NCI-H1105 (cell line): ENCODE results near the gene TRIM41.
"Not testable (repeated sequence)": the region's sequence is repeated elsewhere in the genome, so short reads cannot be mapped to it uniquely, and the experiment has no call there.

Experiments
- DNase-seq: peaks from one replicate; lab custom pipeline; 2025; lab: John Stamatoyannopoulos, UW

TRIM41 gene

GRCh38 chr5:181223058-181223728, at the start of gene TRIM41:
Gene TRIM41, plus strand, starts transcription at chr5:181223281. Its CDS starts 719 bp downstream, at chr5:181224000.
- DNase-seq, result no peak

GRCh38 chr5:181173420-181174342, 49.4 kb upstream of the TRIM41 start:
- DNase-seq, result no peak

DNA sequence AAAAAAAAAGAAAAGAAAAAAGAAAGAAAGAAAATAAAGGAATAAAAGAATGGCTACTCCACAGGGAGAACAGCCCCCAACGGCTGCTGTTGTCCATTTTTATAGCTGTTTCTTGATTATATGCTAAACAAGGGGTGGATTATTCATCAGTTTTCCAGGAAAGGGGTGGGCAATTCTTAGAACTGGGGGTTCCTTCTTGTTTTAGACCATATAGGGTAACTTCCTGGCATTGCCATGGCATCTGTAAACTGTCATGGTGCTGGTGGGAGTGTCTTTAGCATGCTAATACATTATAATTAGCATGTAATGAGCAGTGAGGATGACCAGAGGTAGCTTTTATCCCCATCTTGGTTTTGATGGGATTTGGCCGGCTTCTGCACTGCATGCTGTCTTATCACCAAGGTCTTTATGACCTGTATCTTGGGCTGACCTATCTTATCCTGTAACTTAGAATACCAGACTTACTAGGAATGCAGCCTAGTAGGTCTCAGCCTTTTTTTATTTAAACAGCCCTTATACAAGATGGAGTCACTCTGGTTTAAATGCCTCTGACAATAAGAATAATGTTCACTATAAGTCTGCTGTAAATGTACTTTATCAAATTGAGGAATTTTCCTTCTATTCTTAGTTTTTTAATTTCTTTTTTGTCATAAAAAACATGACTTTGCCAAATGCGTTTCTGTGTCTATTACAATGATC, 46.7 kb upstream of the TRIM41 start:
- DNase-seq, result no peak

- DNase-seq, result not testable (repeated sequence)
These were observed 45.5 kb upstream of the TRIM41 start for GRCh38 chr5:181177559-181177958.

- no peak for DNase-seq
These were observed 41.2 kb upstream of the TRIM41 start for GRCh38 chr5:181181650-181182565.

GRCh38 chr5:181182651-181183050, 40.4 kb upstream of the TRIM41 start:
- no peak for DNase-seq

DNA sequence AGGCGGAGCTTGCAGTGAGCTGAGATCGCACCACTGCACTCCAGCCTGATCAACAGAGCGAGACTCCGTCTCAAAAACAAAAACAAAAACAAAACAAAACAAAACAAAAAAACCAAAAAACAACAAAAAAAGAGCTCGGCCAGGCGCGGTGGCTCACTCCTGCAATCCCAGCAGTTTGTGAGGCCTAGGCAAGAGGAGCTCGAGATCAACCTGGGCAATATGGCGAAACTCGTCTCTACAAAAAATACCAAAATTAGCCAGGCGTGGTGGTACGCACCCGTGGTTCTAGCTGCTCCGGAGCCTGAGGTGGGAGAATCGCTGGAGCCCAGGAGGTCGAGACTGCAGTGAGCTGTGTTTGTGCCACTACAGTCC, 38.2 kb upstream of the TRIM41 start:
- DNase-seq, result no peak

DNA sequence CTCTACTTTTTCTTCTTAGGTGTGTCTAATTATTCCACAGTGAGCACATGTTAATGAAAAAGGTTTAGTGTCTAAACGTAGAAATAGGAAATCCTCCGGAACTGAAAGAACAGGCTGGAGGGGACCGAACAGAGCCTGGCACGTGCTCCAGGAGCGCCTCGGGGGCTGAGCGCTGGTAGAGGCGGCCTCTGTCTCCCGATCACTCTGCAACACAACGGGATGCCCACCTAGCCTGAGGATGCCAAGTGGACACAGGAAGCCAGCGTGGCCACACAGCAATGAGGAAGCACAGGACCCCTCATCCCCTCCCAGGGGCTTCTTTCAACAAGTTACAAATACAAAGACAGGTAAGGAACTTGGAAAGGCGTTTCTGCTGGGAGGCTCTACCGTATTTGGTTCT, 37.5 kb upstream of the TRIM41 start:
- DNase-seq, result no peak

GRCh38 chr5:181186022-181186421, 37.1 kb upstream of the TRIM41 start:
- no peak for DNase-seq

GRCh38 chr5:181186986-181187499, 36.0 kb upstream of the TRIM41 start:
- DNase-seq, result no peak

- DNase-seq, result no peak
These were observed 35.4 kb upstream of the TRIM41 start for GRCh38 chr5:181187500-181188213.

GRCh38 chr5:181188700-181189362, 34.2 kb upstream of the TRIM41 start:
- DNase-seq, result no peak

DNA sequence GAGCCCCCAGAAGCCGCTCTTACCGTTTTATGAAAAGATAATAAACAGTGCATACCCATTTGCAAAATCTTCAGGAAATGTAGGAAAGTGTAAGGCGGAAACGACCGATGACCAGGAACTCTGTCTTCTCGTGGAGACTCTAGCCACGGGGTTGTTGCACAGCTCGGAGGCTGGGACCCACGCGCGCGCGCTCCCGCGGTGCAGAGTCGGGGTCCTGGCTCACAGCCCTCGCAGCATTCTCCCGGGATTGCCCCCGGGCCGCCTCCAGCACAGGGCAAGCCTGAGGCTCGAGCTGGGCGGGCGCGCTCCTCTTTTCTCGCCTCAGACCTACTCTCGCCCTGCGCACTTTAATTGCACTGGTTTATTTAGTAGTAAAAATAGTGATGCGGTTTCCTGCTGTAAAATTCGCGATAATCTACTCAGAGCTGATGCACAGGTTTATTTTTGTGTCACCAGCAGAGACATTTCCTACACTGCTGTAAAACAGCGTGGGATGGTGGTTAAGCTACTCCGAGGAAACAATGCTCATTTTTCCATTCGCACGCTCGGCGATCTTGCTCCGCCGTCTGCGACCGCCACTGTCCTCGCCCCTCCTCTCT, 33.6 kb upstream of the TRIM41 start:
- no peak for DNase-seq

- no peak for DNase-seq
These were observed 32.9 kb upstream of the TRIM41 start for GRCh38 chr5:181189962-181190710.

DNA sequence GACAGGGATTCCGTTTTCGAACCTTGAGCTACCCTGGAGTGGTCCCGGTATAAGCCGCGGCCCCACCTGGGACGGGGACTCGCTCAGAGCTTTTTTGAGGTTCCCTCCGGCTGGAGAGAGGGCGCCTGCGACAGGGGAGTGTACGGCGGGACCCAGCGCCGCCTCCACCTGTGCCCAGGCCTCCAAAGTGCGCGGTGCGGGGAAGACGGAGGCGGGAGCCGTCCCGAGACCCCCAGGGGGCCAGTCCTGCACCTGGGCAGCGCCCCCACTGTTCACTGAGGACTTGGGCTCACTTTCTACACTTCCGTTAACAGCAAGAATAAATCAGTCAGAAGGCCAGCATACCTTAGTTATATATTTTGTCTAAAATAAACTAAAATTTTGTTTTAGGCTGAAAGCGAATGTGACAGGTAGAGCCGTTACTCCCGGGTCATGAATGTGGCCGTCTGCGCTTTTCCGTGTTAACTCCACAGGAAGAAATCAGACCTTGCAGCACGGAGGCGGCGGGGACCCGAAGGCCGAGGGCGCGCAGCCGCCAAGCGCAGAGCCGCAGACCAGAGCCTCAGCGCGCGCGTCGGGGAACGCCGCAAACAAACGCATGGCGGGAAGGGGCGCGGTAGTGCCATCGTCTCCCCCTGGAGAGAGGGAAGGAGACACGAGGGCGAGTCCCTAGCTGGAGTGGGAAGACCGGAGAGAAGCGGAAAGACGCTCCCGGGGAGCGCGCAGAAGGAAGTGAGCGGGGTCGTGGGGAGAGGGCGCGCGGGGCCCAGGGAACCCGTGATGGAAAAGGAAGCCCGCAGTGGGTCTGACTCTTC, 32.2 kb upstream of the TRIM41 start:
- DNase-seq, result no peak

DNA sequence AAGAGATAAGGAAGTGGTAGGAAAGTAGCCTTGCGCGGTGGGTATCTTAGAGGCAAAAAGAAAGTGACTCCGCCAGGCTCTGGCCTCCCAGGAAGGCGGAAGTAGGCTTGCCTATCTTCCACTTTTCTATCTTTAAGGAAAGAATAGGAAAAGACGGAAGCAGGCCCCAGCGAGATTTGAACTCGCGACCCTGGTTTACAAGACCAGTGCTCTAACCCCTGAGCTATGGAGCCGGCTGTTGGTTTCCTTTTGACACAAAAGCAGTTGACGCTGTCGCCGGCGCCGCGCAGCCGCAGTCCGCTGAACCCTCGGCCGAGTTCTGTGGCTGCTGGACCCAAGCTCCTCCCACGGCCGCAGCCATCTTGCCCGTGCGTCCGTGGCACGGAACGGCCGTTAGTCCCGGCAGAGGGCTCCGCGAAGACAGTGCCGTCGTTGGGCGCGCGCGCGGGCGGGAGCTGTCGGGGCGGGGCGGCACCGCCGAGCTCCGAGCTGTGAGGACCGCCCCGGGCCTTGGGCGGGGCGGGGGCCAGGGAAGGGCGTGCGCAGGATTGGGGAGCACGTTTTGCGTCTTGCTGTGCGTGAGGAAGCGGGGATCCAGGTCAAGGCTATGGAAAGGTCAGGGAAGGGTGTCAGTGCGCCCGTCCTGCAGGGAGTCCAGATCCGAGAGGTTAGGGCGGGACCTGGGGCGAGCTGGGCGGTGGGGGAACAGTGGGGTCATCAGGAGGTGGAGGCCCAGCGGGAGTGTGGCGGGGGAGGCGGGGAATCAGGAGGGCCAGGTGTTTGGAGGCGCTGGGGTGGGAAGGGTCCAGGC, 31.4 kb upstream of the TRIM41 start:
- no peak for DNase-seq

- no peak for DNase-seq
These were observed 30.6 kb upstream of the TRIM41 start for GRCh38 chr5:181192337-181193046.
